Stimulated activated CD8-positive, alpha-beta memory T cell treated with anti-CD3 and anti-CD28 coated beads, Interleukin-15, amount 100 ng/mL, for 48 hours (primary cell): ENCODE results near the gene RPL28.
A peak's percentile ranks its signal among the peaks of the same experiment; 100 is the strongest.

ENCODE experiments used
- DNase-seq, 2 donors: peaks; one replicate each; pipeline ENCODE4 v3.0.0-alpha.2; 2020; ENCODE audit warnings: low read depth in 2 of 2

RPL28 gene

GRCh38 chr19:55373306-55373992 lies 12.3 kb upstream of the RPL28 start:
- DNase-seq, result no peak

GRCh38 chr19:55373993-55374757 lies 11.6 kb upstream of the RPL28 start:
- no peak for DNase-seq

GRCh38 chr19:55376241-55376933 lies 9.3 kb upstream of the RPL28 start, which contains the start of gene TMEM190:
Gene TMEM190, plus strand, starts transcription at chr19:55376826. Its CDS starts 28 bp downstream, at chr19:55376854.
- DNase-seq, result no peak

GRCh38 chr19:55377356-55378131 lies 8.2 kb upstream of the RPL28 start:
- DNase-seq, result no peak

- DNase-seq, result no peak
These were observed 6.6 kb upstream of the RPL28 start for GRCh38 chr19:55379174-55379573.

GRCh38 chr19:55382013-55382412 lies 3.7 kb upstream of the RPL28 start:
- no peak for DNase-seq

GRCh38 chr19:55382522-55383054 lies 3.1 kb upstream of the RPL28 start:
- DNase-seq, result no peak

GRCh38 chr19:55383279-55384130 lies 2.2 kb upstream of the RPL28 start:
- DNase-seq, result peak in 1 of 2 donors; percentile 55

GRCh38 chr19:55384131-55384919 lies 1.4 kb upstream of the RPL28 start, which contains the start of gene TMEM238:
Gene TMEM238, minus strand, starts transcription at chr19:55384292. Its CDS starts 33 bp downstream, at chr19:55384259.
- DNase-seq, result no peak

GRCh38 chr19:55384920-55385723 lies 610 bp upstream of the RPL28 start:
- peak; percentile 89 to 92 for DNase-seq

- DNase-seq, result no peak
These were observed 800 bp downstream of the RPL28 start for GRCh38 chr19:55386493-55386971.

- DNase-seq, result no peak
These were observed 2.2 kb downstream of the RPL28 start for GRCh38 chr19:55387736-55388497.

- no peak for DNase-seq
These were observed 3.9 kb downstream of the RPL28 start for GRCh38 chr19:55389386-55390317.

- DNase-seq, result no peak
These were observed 4.7 kb downstream of the RPL28 start for GRCh38 chr19:55390461-55390880.

GRCh38 chr19:55391191-55391670 lies 5.5 kb downstream of the RPL28 start:
- DNase-seq, result no peak
